WI38 (cell line): ENCODE data around the gene SH2D6.

Experiments used
- H3K4me3 ChIP-seq: 2 replicates; pipeline ENCODE4 v1.5.1; 2011; ENCODE audit warnings: low read depth, mild to moderate bottlenecking, control low read depth, low read length
- CTCF ChIP-seq: IDR thresholded peaks from 2 replicates; pipeline ENCODE4 v1.5.1; 2012; ENCODE audit warnings: low read depth, mild to moderate bottlenecking, control low read depth, low read length

SH2D6 gene

GRCh38 chr2:85449214-85449588 lies 30.7 kb downstream of the SH2D6 start:
- TF ChIP-seq CTCF, result no peak
- no peak overlapping the region for H3K4me3 ChIP-seq

GRCh38 chr2:85452237-85452636 lies 33.7 kb downstream of the SH2D6 start:
- TF ChIP-seq CTCF, result no peak
- no peak overlapping the region for H3K4me3 ChIP-seq

- no peak for TF ChIP-seq CTCF
- H3K4me3 ChIP-seq, result no peak overlapping the region
These were observed 35.1 kb downstream of the SH2D6 start for GRCh38 chr2:85453571-85453970.

GRCh38 chr2:85455552-85456090 lies 37.1 kb downstream of the SH2D6 start:
- no peak for TF ChIP-seq CTCF
- no peak overlapping the region for H3K4me3 ChIP-seq

GRCh38 chr2:85457043-85457442 lies 38.5 kb downstream of the SH2D6 start:
- no peak overlapping the region for H3K4me3 ChIP-seq
- no peak for TF ChIP-seq CTCF

- H3K4me3 ChIP-seq, result no peak overlapping the region
- no peak for TF ChIP-seq CTCF
These were observed 39.4 kb downstream of the SH2D6 start for GRCh38 chr2:85457877-85458316.

- no peak for TF ChIP-seq CTCF
- H3K4me3 ChIP-seq, result no peak overlapping the region
These were observed 40.4 kb downstream of the SH2D6 start for GRCh38 chr2:85458601-85459563.
